Heart left ventricle (tissue), 13 donors: ENCODE results near the gene ISG20.

Experiments
- CTCF ChIP-seq, 12 donors: fragments of 200-600 bp; sonication (generic) in 4 of 12; IDR thresholded peaks; one replicate each; pipeline versions ENCODE4 v1.5.0 to v1.8.0; 2018 to 2022; ENCODE audit warnings: antibody characterized with exemption in 12 of 12, mild to moderate bottlenecking in 5 of 12
- POLR2A ChIP-seq, 2 donors: fragments of 450-650 bp; IDR thresholded peaks; one replicate each; pipeline ENCODE4 v1.6.1; 2017; ENCODE audit warnings: antibody characterized with exemption in 2 of 2, mild to moderate bottlenecking in 2 of 2, moderate library complexity in 2 of 2
- donor health status: ischemic (EF 13 %, LVEDD 7.1; RV severe dilation, severe dysfunction).
- donor health status: DM: no; HTN: yes; CAD: no.
- donor health status: DM: no; HTN: no; CAD: no.
- donor health status: ischemic (EF 25% LVEDD 6.9; RV normal size, moderate dysfunction).
- donor health status: ischemic (EF 25% LVEDD 5.7; RV mildly dilated, moderate dysfunction).
- donor health status: ischemic (EF 35%, LVEDD 5.7; RV mildly dilated, moderate dysfunction).
- donor health status: nonischemic (EF 11% LVEDD 7.7; RV severe dilation, severe dysfunction).
- donor health status: DM: yes; HTN: yes; CAD: no.
- donor health status: PGD.
- donor health status: ischemic (EF 29% LVEDD 5.4; RV normal size, mild dysfunction).
- donor health status: nonischemic (EF 23%, LVEDD 6.1; RV moderate dilation, normal function).

- TF ChIP-seq POLR2A (IDR thresholded peaks at IDR 0.05) (no peak), CTCF (IDR thresholded peaks at IDR 0.05) (peak in 10 of 12 donors; percentile 11 to 45 (median 24))
Measured at GRCh38 chr15:88664151-88664778, 25.4 kb downstream of the ISG20 start.
